Esophagus (tissue), 2 donors: ENCODE data around the gene RANBP3. TPM values are rescaled to one million over a fixed set of nuclear protein-coding genes. Genes with fewer than 3 reads are reported as not detected.
"Not testable (repeated sequence)": the region's sequence is repeated elsewhere in the genome, so short reads cannot be mapped to it uniquely, and the experiment has no call there.

Experiments
- H3K27ac ChIP-seq, 2 donors: one replicate each; pipeline ENCODE4 v1.5.1; 2013; ENCODE audit warnings: low read depth in 2 of 2, mild to moderate bottlenecking in 2 of 2, inconsistent platforms in 1 of 2, low read length in 1 of 2, moderate library complexity in 1 of 2
- H3K27me3 ChIP-seq, 2 donors: one replicate each; pipeline ENCODE4 v1.6.1; 2013; ENCODE audit warnings: low read length in 2 of 2, control low read depth in 1 of 2, mild to moderate bottlenecking in 1 of 2; ENCODE audit not compliant: insufficient read depth in 2 of 2, control insufficient read depth in 1 of 2
- H3K36me3 ChIP-seq, 2 donors: one replicate each; pipeline ENCODE4 v1.6.1; 2013; ENCODE audit warnings: low read length in 1 of 2; ENCODE audit not compliant: control insufficient read depth in 2 of 2, insufficient read depth in 2 of 2
- H3K4me1 ChIP-seq, 2 donors: one replicate each; pipeline ENCODE4 v1.6.1; 2013; ENCODE audit warnings: low read length in 1 of 2; ENCODE audit not compliant: control insufficient read depth in 2 of 2, insufficient read depth in 2 of 2
- H3K4me3 ChIP-seq, 2 donors: one replicate each; pipeline ENCODE4 v1.5.1; 2013; ENCODE audit warnings: low read length in 2 of 2, mild to moderate bottlenecking in 2 of 2, low read depth in 1 of 2, moderate library complexity in 1 of 2
- H3K9me3 ChIP-seq, 2 donors: one replicate each; pipeline ENCODE4 v1.6.1; 2013; ENCODE audit warnings: mild to moderate bottlenecking in 2 of 2, low read depth in 1 of 2, low read length in 1 of 2, moderate library complexity in 1 of 2; ENCODE audit not compliant: control insufficient read depth in 2 of 2, insufficient read depth in 1 of 2
- WGBS, 2 donors: extraction: QIAGEN DNeasy Blood & Tissue Kit; methylation state at CpG; one replicate each; pipeline ENCODE4 v1.1.7; 2013; 5-methylcytosine and 5-hydroxymethylcytosine counted together
- polyA plus RNA-seq, 2 donors: library from polyadenylated mRNA; stranded (reverse); fragments of 200-250 nt; gene quantifications; one replicate each; pipeline ENCODE4 v1.2.3, GENCODE V29; 2013
- donor health status: healthy with polysubstance abuse.
- donor health status: Bipolar disorder and iron deficiency.

RANBP3 gene
- polyA plus RNA-seq, 2 donors: 25.0 to 34.4 TPM

DNA sequence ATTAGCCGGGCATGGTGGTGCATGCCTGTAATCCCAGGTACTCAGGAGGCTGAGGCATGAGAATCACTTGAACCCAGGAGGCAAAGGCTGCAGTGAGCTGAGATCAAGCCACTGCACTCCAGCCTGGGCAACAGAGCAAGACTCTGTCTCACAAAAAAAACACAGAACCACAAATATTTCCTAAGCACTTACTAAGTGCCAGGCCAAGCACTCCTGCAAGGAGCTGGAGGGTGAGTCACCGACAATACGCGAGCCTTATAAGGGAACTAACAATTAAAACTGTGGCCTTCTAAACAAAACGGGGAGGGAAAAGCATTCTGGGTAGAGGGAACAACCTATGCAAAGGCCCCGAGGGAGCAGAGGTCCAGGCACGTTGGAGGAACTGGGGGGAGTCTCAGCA, 103.4 kb downstream of the RANBP3 start:
- H3K36me3 ChIP-seq, H3K9me3 ChIP-seq, H3K4me3 ChIP-seq, H3K27me3 ChIP-seq, H3K4me1 ChIP-seq: not testable (repeated sequence)
- H3K27ac ChIP-seq: peak overlapping the region in 1 of 2 donors; percentile 74
- 72 to 79% methylated on average over 7 of the region's 7 CpGs for WGBS, 2 donors

DNA sequence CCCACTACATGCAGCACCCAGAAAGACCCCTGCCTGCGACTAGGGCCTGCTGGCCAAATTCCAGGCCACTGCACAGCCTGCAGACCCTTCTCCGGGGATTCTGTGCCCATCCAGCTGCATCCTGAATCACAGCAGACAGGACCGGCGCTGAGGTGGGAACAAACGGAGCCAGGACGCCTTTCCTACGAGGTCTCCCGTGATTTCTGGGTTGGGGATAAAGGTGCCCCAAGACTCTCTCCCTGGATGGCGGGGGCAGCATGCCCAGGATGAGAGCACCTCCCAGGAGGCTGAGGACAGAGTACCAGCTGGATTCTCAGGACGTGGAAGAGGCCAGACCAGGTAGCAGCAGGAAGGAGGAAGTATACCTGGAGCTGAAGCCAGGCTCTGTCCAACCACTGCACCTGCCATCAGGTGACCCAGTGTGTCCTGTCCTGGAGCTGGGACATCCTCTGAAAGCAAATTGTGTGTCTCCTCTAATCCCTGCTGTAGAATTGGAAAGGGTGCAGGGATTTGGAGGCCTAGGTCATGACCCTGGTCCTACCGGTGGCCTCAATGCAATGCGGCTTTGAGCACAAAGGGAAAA, 104.2 kb downstream of the RANBP3 start:
- Histone ChIP-seq H3K9me3 (no peaks in the 10 kb centered on the region), H3K27ac (peak overlapping the region in 1 of 2 donors; percentile 47), H3K27me3 (no peaks in the 10 kb centered on the region), H3K36me3 (no peaks in the 10 kb centered on the region), H3K4me1 (no peaks in the 10 kb centered on the region), H3K4me3 (no peak overlapping the region)
- WGBS, 2 donors: 89% methylated on average over 12 of the region's 12 CpGs

DNA sequence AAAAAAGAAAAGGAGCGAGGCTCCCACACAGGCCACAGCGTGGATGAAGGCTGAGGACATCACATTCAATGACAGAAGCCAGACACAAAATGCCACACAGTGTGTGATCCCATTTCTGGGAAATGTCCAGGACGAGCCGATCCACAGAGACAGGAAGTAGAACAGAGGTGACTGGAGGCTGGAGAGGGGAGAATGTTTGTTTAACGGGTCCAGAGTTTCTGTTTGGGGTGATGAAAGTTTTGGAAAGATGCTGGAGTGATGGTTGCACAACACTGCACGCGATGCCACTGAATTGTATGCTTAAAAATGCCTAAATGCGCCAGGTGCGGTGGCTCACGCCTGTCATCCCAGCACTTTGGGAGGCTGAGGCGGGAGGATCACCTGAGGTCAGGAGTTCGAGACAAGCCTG, 107.0 kb downstream of the RANBP3 start:
- WGBS, 2 donors: 80 to 82% methylated on average over 12 of the region's 12 CpGs
- Histone ChIP-seq H3K27me3 (no peaks in the 10 kb centered on the region), H3K4me1 (no peaks in the 10 kb centered on the region), H3K9me3 (no peaks in the 10 kb centered on the region), H3K36me3 (no peaks in the 10 kb centered on the region), H3K27ac (no peak overlapping the region), H3K4me3 (no peak overlapping the region)

DNA sequence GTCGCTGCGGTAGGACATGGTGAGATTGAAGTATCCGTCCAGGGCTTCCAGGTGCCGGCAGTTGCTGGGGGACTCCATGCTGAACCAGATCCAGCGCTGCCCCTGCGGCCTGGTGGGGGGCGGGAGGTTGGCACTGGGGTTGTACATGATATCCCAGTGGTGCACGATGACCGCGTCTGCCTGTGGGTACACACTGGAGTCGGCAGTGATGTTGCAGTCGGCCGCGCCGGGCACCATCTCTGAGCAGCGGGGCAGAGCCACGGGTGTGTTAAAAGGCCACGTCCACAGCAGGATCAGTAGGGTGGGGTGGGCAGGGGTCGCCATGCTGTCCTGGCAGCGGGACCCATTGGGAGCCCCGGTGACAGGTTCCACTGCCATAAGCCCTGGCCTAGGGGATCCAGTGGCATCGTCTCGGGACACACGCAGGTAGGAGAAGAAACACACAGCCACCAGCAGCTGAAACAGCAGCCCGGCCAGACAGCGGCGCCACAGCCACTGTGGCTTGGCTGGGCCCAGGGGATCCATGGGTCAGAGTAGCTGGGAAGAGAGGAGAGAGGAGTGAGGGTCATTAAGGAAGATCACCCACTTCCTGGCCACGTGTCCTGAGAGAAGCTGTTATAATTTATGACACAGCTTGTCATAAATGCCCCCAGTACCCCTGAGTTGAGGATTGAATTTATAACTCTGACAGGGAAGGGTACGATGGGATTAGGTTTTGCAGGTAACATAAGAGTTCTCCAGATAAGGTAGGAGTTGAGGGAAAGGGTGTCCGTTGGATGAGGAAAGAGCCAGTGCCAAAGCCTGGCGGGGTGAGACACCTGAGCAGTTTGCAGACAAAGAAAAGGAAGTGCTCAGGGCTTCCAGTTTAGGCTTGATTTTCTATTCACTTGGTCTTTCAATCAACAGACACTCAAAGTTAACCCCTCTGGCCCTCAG, 110.5 kb downstream of the RANBP3 start:
- H3K27ac ChIP-seq: no peak overlapping the region
- H3K36me3 ChIP-seq: no peaks in the 10 kb centered on the region
- H3K4me3 ChIP-seq: no peak overlapping the region
- no peaks in the 10 kb centered on the region for H3K27me3 ChIP-seq
- peaks cover 0 to 2% of the 10 kb centered on the region in 2 donors for H3K4me1 ChIP-seq
- H3K9me3 ChIP-seq: no peaks in the 10 kb centered on the region
- 85 to 88% methylated on average over 31 of the region's 31 CpGs for WGBS, 2 donors

Other genes with a start within 250 kb of the RANBP3 start
- gene PRR22, start 193.4 kb downstream of the RANBP3 start, polyA plus RNA-seq: 1 to 10 TPM; 3.3 to 8.0 TPM
- 10 to 100 TPM; 32.3 to 53.9 TPM for gene DUS3L, start 187.0 kb downstream of the RANBP3 start, polyA plus RNA-seq
- 1 to 10 TPM; 2.2 to 2.8 TPM for gene NRTN, start 173.1 kb downstream of the RANBP3 start, polyA plus RNA-seq
- gene FUT6, start 138.4 kb downstream of the RANBP3 start, polyA plus RNA-seq: 10 to 100 TPM; 77.6 to 96.5 TPM
- 100 to 1,000 TPM; 121 to 183 TPM for gene FUT3, start 126.7 kb downstream of the RANBP3 start, polyA plus RNA-seq
- gene FUT5, start 107.6 kb downstream of the RANBP3 start, polyA plus RNA-seq: not detected
- 100 to 1,000 TPM; 328 to 390 TPM for gene NDUFA11, start 74.3 kb downstream of the RANBP3 start, polyA plus RNA-seq
- gene VMAC, start 73.3 kb downstream of the RANBP3 start, polyA plus RNA-seq: 1 to 10 TPM; 3.4 to 7.9 TPM
- gene CAPS, start 63.9 kb downstream of the RANBP3 start, polyA plus RNA-seq: 10 to 100 TPM in 1 of 2 donors, 1 to 10 TPM in 1; 8.0 to 18.7 TPM
- 1 to 10 TPM; 5.3 to 8.8 TPM for gene RFX2, start 132.4 kb upstream of the RANBP3 start, polyA plus RNA-seq
- gene ACSBG2, start 157.5 kb upstream of the RANBP3 start, polyA plus RNA-seq: under 1 TPM in 1 of 2 donors, not detected in 1; 0.12 TPM